NCI-H510A (cell line): Measurements from ENCODE around the gene P3H2.

ENCODE experiments used
- DNase-seq: peaks from one replicate; lab custom pipeline; 2025; lab: John Stamatoyannopoulos, UW

Gene P3H2

GRCh38 chr3:190016966-190017365 is 103.7 kb downstream of the P3H2 start:
- DNase-seq = no peak

- no peak for DNase-seq
Measured at GRCh38 chr3:190014940-190015339, 105.8 kb downstream of the P3H2 start.

- DNase-seq = no peak
Measured at GRCh38 chr3:190013943-190014924, 106.5 kb downstream of the P3H2 start.

GRCh38 chr3:190012784-190013183 is 107.9 kb downstream of the P3H2 start:
- DNase-seq = no peak

- no peak for DNase-seq
Measured at GRCh38 chr3:190012314-190012782, 108.3 kb downstream of the P3H2 start.

GRCh38 chr3:190010486-190010885 is 110.2 kb downstream of the P3H2 start:
- DNase-seq = no peak

GRCh38 chr3:190009614-190010013 is 111.1 kb downstream of the P3H2 start:
- no peak for DNase-seq

GRCh38 chr3:190008432-190008831 is 112.3 kb downstream of the P3H2 start:
- DNase-seq = no peak

GRCh38 chr3:190005343-190006113 is 115.2 kb downstream of the P3H2 start:
- DNase-seq = no peak

- DNase-seq = no peak
Measured at GRCh38 chr3:190004656-190005055, 116.0 kb downstream of the P3H2 start.

GRCh38 chr3:190003681-190004123 is 117.0 kb downstream of the P3H2 start:
- no peak for DNase-seq

- DNase-seq = no peak
Measured at GRCh38 chr3:190003068-190003467, 117.6 kb downstream of the P3H2 start.

- no peak for DNase-seq
Measured at GRCh38 chr3:190001426-190001825, 119.3 kb downstream of the P3H2 start.

- DNase-seq = no peak
Measured at GRCh38 chr3:190000861-190001196, 119.9 kb downstream of the P3H2 start.

- no peak for DNase-seq
Measured at GRCh38 chr3:190000187-190000860, 120.4 kb downstream of the P3H2 start.

- DNase-seq = no peak
Measured at GRCh38 chr3:189999718-190000117, 121.0 kb downstream of the P3H2 start.

GRCh38 chr3:189995129-189995528 is 125.6 kb downstream of the P3H2 start:
- DNase-seq = no peak

- DNase-seq = no peak
Measured at GRCh38 chr3:189990826-189991225, 129.9 kb downstream of the P3H2 start.

- DNase-seq = no peak
Measured at GRCh38 chr3:189988854-189989253, 131.8 kb downstream of the P3H2 start.

GRCh38 chr3:189988322-189988721 is 132.4 kb downstream of the P3H2 start:
- no peak for DNase-seq

- no peak for DNase-seq
Measured at GRCh38 chr3:189985948-189986347, 134.7 kb downstream of the P3H2 start.

- no peak for DNase-seq
Measured at GRCh38 chr3:189983612-189984011, 137.1 kb downstream of the P3H2 start.
